Measurements from ENCODE around the gene AKAP14. TPM values are rescaled to one million over a fixed set of nuclear protein-coding genes. Genes with fewer than 3 reads are reported as not detected.
A peak's percentile ranks its signal among the peaks of the same experiment; 100 is the strongest.

AKAP14 gene
- total RNA-seq = not detected

DNA sequence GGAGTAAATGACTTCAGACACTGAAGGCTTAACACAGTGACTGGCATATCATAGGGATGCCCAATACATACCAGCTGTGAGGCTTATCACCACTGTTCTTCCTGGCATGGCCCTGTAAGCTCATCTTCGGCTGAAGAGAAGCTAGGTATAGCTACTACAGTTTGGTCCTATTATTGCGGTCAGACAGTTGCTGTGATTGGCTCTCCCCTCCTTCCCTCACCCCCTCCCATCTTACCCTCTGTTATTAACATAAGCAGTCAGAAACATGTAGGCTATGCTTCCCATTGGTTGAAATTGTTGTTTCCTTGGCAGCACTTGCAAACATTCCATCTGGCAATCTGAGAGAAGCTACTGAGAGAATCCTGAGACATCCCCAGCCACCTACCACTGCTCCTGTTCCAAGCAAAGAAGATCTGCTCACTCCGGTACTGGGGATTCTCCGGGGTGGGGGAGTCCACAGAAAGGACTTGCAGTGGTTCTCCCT, at the start of gene AKAP14:
Gene AKAP14, plus strand, starts transcription at position 51 of the 484 bp plus-strand sequence. CDS start 7,331 bp downstream, outside the sequence.
- Histone ChIP-seq H3K9me3 (no peaks in the 10 kb centered on the region), H3K4me1 (no peaks in the 10 kb centered on the region), H3K36me3 (replicated peaks in 1 of 2; ENCODE audit: insufficient read depth in 1 of 2, low read depth in 2 of 2) (no peaks in the 10 kb centered on the region), H3K27me3 (no peaks in the 10 kb centered on the region), H3K4me3 (no peak within 1 kb of the TSS), H3K27ac (no peak within 1 kb of the TSS)
- TF ChIP-seq, protein P1, sequence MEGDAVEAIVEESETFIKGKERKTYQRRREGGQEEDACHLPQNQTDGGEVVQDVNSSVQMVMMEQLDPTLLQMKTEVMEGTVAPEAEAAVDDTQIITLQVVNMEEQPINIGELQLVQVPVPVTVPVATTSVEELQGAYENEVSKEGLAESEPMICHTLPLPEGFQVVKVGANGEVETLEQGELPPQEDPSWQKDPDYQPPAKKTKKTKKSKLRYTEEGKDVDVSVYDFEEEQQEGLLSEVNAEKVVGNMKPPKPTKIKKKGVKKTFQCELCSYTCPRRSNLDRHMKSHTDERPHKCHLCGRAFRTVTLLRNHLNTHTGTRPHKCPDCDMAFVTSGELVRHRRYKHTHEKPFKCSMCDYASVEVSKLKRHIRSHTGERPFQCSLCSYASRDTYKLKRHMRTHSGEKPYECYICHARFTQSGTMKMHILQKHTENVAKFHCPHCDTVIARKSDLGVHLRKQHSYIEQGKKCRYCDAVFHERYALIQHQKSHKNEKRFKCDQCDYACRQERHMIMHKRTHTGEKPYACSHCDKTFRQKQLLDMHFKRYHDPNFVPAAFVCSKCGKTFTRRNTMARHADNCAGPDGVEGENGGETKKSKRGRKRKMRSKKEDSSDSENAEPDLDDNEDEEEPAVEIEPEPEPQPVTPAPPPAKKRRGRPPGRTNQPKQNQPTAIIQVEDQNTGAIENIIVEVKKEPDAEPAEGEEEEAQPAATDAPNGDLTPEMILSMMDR (IDR thresholded peaks at IDR 0.05) = no peak
- TF ChIP-seq POLR2A (IDR thresholded peaks at IDR 0.05) = no peak
- WGBS, 2 donors = 50 to 62% methylated on average over 1 to 4 of the region's 4 CpGs
- ATAC-seq (no peak), DNase-seq (no peak)
- intact Hi-C loops (cut with DNase I) = no loop called here

DNA sequence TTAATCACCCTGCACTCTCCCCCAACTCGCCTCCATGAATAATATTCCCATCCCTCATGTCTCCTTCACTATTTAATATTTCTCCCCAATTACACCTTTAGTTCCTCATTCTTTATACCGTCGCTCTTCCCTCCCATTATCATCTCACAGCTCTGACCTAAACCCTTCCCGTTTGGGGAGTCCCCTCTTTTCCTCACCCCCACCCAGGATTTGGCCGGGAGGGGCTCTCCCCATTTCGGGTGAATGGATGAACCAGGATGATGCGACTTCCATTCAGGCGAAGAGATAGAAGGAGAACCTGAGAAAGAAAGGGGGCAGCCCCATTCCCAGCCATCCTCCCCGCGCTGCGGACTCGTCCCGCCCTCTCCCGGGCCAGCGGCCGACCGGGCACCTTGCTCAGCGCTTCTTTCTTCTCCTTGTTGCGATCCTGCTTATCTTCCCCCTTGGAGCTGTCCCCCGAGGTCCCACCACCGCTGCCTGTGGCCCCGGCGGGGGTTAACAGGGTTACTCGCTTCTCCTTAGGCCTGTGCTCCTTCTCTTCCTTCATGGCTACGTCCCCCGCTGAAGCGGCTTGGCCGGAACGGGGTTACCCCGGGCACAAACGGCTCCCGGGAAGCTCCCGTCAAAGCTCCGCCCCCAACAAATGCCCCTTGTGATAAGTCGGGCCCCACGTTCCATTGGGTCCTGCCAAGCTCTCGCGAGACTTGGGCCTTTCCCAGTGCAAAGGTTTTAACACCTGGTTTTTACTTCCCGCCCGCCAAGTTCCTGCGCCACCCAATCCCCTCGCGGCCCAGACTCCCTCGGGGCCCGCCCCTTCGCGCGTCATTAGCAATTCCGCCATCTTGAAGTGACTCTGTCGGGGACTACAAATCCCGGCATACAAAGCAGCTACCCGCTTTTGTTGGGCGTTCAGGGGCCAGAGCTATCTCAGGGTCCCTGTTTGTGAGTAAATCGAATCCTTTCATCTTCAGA, 43.0 kb upstream of the AKAP14 start, which contains the start of gene UPF3B:
Gene UPF3B, minus strand, starts transcription at position 582 of the 972 bp plus-strand sequence. Its CDS starts 35 bp downstream, at position 547.
- DNase-seq (peak; percentile 96 to 98 (median 98)), ATAC-seq (peak; percentile 98)
- 0% methylated on average over 13 to 52 of the region's 54 CpGs for WGBS, 2 donors
- Histone ChIP-seq H3K4me1 (no peaks in the 10 kb centered on the region), H3K27me3 (no peaks in the 10 kb centered on the region), H3K9me3 (no peaks in the 10 kb centered on the region), H3K4me3 (peak within 1 kb of the TSS; percentile 16 to 43), H3K27ac (peak within 1 kb of the TSS; percentile 53 to 94 (median 84)), H3K36me3 (replicated peaks in 1 of 2; ENCODE audit: insufficient read depth in 1 of 2, low read depth in 2 of 2) (no peaks in the 10 kb centered on the region)
- intact Hi-C loops (cut with DNase I) = no loop called here
- TF ChIP-seq POLR2A (IDR thresholded peaks at IDR 0.05) = peak in 2 of 3 donors; percentile 79 to 81
- TF ChIP-seq, protein P1 (IDR thresholded peaks at IDR 0.05) = no peak

DNA sequence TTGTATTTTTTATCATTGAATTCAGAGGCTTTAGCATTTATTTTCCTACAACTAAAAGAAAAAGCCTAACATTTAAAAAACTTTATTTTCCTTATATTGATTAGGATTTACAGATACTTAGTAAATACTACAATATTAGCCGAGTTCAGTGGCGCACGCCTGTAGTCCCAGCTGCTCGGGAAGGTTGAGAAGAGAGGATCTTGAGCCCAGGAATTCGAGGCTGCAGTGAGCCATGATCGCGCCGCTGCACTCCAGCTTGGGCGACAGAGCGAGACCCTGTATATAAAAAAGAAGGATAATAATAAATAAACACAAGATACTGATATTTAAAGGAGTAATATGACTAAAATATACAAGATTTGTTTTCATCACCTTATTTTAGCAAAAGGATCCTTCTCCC, 42.2 kb upstream of the AKAP14 start:
- TF ChIP-seq, protein P1 (IDR thresholded peaks at IDR 0.05) = no peak
- no peak for TF ChIP-seq POLR2A (IDR thresholded peaks at IDR 0.05)
- Histone ChIP-seq H3K27me3 (no peaks in the 10 kb centered on the region), H3K9me3 (no peaks in the 10 kb centered on the region), H3K4me1 (no peaks in the 10 kb centered on the region), H3K27ac (peak overlapping the region in 3 of 4 donors; percentile 38 to 94 (median 92)), H3K36me3 (replicated peaks in 1 of 2; ENCODE audit: insufficient read depth in 1 of 2, low read depth in 2 of 2) (no peaks in the 10 kb centered on the region), H3K4me3 (no peak overlapping the region)
- DNase-seq (peak in 1 of 4 donors; percentile 19), ATAC-seq (peak; percentile 26)
- intact Hi-C loops (cut with DNase I) = no loop called here
- WGBS, 2 donors = 3 to 5% methylated on average over 10 of the region's 10 CpGs

DNA sequence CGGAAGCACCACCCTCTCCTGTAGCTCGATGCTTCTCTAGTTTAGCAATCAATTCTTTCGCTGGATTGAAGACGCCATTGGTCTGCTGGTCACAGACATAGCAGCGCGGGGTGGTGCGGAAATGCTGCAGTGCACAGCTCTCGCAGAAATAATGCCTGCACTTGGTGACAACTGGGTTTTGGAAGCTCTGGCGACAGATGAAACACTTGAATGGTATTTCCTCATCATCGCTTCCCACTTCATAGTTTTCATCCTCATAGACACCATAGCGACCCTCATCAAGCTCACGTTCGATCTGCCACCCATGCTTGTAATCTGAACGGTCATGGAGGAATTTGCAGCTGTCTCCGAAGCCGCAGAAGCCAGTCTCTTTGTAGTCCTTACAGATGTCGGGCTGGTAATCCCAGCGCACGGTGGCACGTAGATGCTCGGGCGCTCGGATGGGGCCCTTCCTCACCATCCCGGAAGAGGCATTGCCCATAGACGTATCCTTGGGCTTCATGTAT, 25.0 kb upstream of the AKAP14 start:
- Histone ChIP-seq H3K4me1 (peaks cover 9% of the 10 kb centered on the region), H3K27me3 (no peaks in the 10 kb centered on the region), H3K36me3 (replicated peaks in 1 of 2; ENCODE audit: insufficient read depth in 1 of 2, low read depth in 2 of 2) (no peaks in the 10 kb centered on the region), H3K27ac (peak overlapping the region; percentile 71 to 96 (median 91)), H3K4me3 (peak overlapping the region; percentile 37 to 63), H3K9me3 (no peaks in the 10 kb centered on the region)
- TF ChIP-seq, protein P1 (IDR thresholded peaks at IDR 0.05) = no peak
- TF ChIP-seq POLR2A (IDR thresholded peaks at IDR 0.05) = no peak
- peak in 3 of 4 donors; percentile 13 to 34 (median 17) for DNase-seq
- peak; percentile 6 for ATAC-seq
- 0% methylated on average over 1 to 15 of the region's 25 CpGs for WGBS, 2 donors
- intact Hi-C loops (cut with DNase I) = no loop called here

All from body of pancreas (tissue), 4 donors.